PFSK-1 (cell line): Measurements from ENCODE around the gene SLC7A10.

Experiments
- SIN3A ChIP-seq: IDR thresholded peaks from 2 replicates; pipeline ENCODE4 v1.6.1; 2012; ENCODE audit warnings: mild to moderate bottlenecking, low read length, moderate library complexity, borderline replicate concordance; ENCODE audit not compliant: insufficient read depth
- TAF1 ChIP-seq: IDR thresholded peaks from 2 replicates; pipeline ENCODE4 v1.6.1; 2012; ENCODE audit warnings: low read length, control low read depth, borderline replicate concordance; ENCODE audit not compliant: insufficient read depth
- TF ChIP-seq, protein P1 (sequence below), 2 experiments: IDR thresholded peaks; 2 replicates each; pipeline versions ENCODE4 v1.6.1 to v1.8.0; 2011 to 2012; ENCODE audit warnings: low read depth in 2 of 2, low read length in 2 of 2, control low read depth in 1 of 2, inconsistent platforms in 1 of 2, mild to moderate bottlenecking in 1 of 2, moderate library complexity in 1 of 2; ENCODE audit not compliant: insufficient read depth in 1 of 2

DNA sequence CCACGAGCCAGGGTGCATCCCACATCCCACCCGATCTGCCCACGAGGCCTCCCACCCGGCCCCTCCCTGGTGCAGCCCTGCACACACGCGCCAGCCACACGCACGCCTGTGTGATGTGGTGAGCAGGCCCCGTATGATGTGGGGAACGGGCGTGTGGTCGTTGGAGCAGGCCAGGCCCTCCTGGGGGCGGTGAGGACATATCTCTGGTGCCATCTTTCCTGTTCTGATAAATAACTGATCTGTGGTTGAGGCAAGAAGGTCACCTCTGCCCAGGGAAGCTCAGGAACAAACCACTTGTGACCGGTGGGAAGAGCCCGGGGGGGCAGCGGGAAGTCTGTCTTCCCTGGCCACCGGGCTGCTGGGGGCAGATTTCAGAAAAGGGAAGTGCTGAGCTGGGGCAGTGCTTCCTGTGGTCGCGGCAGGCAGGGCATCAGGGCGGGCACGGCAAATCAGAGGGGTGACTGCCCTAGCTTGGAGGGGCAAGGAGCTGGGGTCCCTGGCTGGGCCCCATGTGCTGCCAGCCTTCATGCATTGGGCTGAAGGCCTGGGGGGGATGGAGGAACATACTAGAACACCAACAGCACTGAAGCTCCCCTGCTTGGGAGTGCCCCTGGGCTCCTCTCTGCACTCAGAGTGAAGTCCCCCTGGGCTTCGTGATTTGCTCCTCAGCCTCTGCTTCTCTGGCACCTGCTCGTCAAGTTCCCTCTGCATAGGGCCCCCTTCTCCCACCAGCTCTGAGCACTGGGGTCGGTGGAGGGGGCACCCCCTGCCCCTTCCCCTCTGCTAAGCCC lies 35.2 kb upstream of the SLC7A10 start:
- TF ChIP-seq, protein P1, sequence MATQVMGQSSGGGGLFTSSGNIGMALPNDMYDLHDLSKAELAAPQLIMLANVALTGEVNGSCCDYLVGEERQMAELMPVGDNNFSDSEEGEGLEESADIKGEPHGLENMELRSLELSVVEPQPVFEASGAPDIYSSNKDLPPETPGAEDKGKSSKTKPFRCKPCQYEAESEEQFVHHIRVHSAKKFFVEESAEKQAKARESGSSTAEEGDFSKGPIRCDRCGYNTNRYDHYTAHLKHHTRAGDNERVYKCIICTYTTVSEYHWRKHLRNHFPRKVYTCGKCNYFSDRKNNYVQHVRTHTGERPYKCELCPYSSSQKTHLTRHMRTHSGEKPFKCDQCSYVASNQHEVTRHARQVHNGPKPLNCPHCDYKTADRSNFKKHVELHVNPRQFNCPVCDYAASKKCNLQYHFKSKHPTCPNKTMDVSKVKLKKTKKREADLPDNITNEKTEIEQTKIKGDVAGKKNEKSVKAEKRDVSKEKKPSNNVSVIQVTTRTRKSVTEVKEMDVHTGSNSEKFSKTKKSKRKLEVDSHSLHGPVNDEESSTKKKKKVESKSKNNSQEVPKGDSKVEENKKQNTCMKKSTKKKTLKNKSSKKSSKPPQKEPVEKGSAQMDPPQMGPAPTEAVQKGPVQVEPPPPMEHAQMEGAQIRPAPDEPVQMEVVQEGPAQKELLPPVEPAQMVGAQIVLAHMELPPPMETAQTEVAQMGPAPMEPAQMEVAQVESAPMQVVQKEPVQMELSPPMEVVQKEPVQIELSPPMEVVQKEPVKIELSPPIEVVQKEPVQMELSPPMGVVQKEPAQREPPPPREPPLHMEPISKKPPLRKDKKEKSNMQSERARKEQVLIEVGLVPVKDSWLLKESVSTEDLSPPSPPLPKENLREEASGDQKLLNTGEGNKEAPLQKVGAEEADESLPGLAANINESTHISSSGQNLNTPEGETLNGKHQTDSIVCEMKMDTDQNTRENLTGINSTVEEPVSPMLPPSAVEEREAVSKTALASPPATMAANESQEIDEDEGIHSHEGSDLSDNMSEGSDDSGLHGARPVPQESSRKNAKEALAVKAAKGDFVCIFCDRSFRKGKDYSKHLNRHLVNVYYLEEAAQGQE (IDR thresholded peaks at IDR 0.05; ENCODE audit: insufficient read depth in 1 of 2, low read depth in 2 of 2, low read length in 2 of 2), result no peak
- TF ChIP-seq TAF1 (no peak), SIN3A (no peak)
